Measurements from ENCODE around the gene AGBL1. TPM values are rescaled to one million over a fixed set of nuclear protein-coding genes. Genes with fewer than 3 reads are reported as not detected.

AGBL1 gene
- polyA plus RNA-seq, 1 experiment: not detected

- H3K4me3 ChIP-seq (ENCODE audit: low read depth, low read length): no peak overlapping the region
- no peak for DNase-seq (ENCODE audit: low read depth)
- no peaks in the 10 kb centered on the region for H3K27me3 ChIP-seq (ENCODE audit: control insufficient read depth, insufficient read depth, low read length)
- no peaks in the 10 kb centered on the region for H3K36me3 ChIP-seq (ENCODE audit: control insufficient read depth, insufficient read depth, low read length)
- POLR2A ChIA-PET: no interaction called here
- CTCF ChIA-PET: no interaction called here
- no peak for TF ChIP-seq CTCF (IDR thresholded peaks at IDR 0.05; ENCODE audit: insufficient read depth, low read depth, low read length)
Measured at GRCh38 chr15:86311568-86312280, 232.1 kb downstream of the AGBL1 start.

- Histone ChIP-seq H3K27me3 (ENCODE audit: control insufficient read depth, insufficient read depth, low read length) (no peaks in the 10 kb centered on the region), H3K4me3 (ENCODE audit: low read depth, low read length) (no peak overlapping the region), H3K36me3 (ENCODE audit: control insufficient read depth, insufficient read depth, low read length) (no peaks in the 10 kb centered on the region)
- TF ChIP-seq CTCF (IDR thresholded peaks at IDR 0.05; ENCODE audit: insufficient read depth, low read depth, low read length): no peak
- ChIA-PET CTCF (no interaction called here), POLR2A (no interaction called here)
- DNase-seq (ENCODE audit: low read depth): no peak
Measured at GRCh38 chr15:86312486-86312885, 232.8 kb downstream of the AGBL1 start.

- DNase-seq (ENCODE audit: low read depth): no peak
- CTCF ChIA-PET: no interaction called here
- POLR2A ChIA-PET: no interaction called here
- Histone ChIP-seq H3K36me3 (ENCODE audit: control insufficient read depth, insufficient read depth, low read length) (no peaks in the 10 kb centered on the region), H3K4me3 (ENCODE audit: low read depth, low read length) (no peak overlapping the region), H3K27me3 (ENCODE audit: control insufficient read depth, insufficient read depth, low read length) (no peaks in the 10 kb centered on the region)
- no peak for TF ChIP-seq CTCF (IDR thresholded peaks at IDR 0.05; ENCODE audit: insufficient read depth, low read depth, low read length)
Measured at GRCh38 chr15:86316216-86316615, 236.5 kb downstream of the AGBL1 start.

GRCh38 chr15:86316726-86317383, 237.2 kb downstream of the AGBL1 start:
- ChIA-PET CTCF (no interaction called here), POLR2A (no interaction called here)
- DNase-seq (ENCODE audit: low read depth): no peak
- no peaks in the 10 kb centered on the region for H3K27me3 ChIP-seq (ENCODE audit: control insufficient read depth, insufficient read depth, low read length)
- H3K36me3 ChIP-seq (ENCODE audit: control insufficient read depth, insufficient read depth, low read length): no peaks in the 10 kb centered on the region
- no peak for TF ChIP-seq CTCF (IDR thresholded peaks at IDR 0.05; ENCODE audit: insufficient read depth, low read depth, low read length)
- H3K4me3 ChIP-seq (ENCODE audit: low read depth, low read length): no peak overlapping the region

GRCh38 chr15:86317384-86317740, 237.7 kb downstream of the AGBL1 start:
- Histone ChIP-seq H3K4me3 (ENCODE audit: low read depth, low read length) (no peak overlapping the region), H3K36me3 (ENCODE audit: control insufficient read depth, insufficient read depth, low read length) (no peaks in the 10 kb centered on the region), H3K27me3 (ENCODE audit: control insufficient read depth, insufficient read depth, low read length) (no peaks in the 10 kb centered on the region)
- CTCF ChIA-PET: no interaction called here
- POLR2A ChIA-PET: no interaction called here
- no peak for DNase-seq (ENCODE audit: low read depth)
- no peak for TF ChIP-seq CTCF (IDR thresholded peaks at IDR 0.05; ENCODE audit: insufficient read depth, low read depth, low read length)

Data from BJ (cell line).